SK-N-SH (cell line): ENCODE measurements around the gene ADCY9. TPM values are rescaled to one million over a fixed set of nuclear protein-coding genes. Genes with fewer than 3 reads are reported as not detected.

ENCODE experiments used
- CTCF ChIA-PET: fragments of 300-600, 350-600 bp; formaldehyde crosslinking; extraction: SDS; loops from one replicate; lab custom pipeline; 2021; lab: Yijun Ruan, JAX
- POLR2A ChIA-PET: fragments of 350-600 bp; sonication (Branson Sonifier 250); formaldehyde crosslinking; extraction: SDS; loops from one replicate; lab custom pipeline; 2020; ENCODE audit warnings: antibody characterized with exemption, inconsistent platforms; lab: Yijun Ruan, JAX
- DNase-seq: peaks from one replicate; pipeline ENCODE4 v3.0.0; 2012
- H2AFZ ChIP-seq: fragments of 200-600 bp; sonication (generic); 2 replicates; pipeline ENCODE4 v1.8.1; 2016; ENCODE audit warnings: antibody characterized with exemption, mild to moderate bottlenecking, low read depth
- H3F3A ChIP-seq: fragments of 200-600 bp; sonication (generic); replicated peaks from 2 replicates; pipeline ENCODE3; 2016; ENCODE audit warnings: antibody characterized with exemption, mild to moderate bottlenecking; ENCODE audit not compliant: insufficient read depth
- H3K27ac ChIP-seq, 2 experiments: fragments of 200-500 bp in 1 of 2; fragments of 200-600 bp in 1 of 2; sonication (Bioruptor generic) in 1 of 2; sonication (generic), shearing (Covaris generic) in 1 of 2; 2 replicates each; pipeline versions ENCODE4 v1.5.1 to v1.6.1; 2014 to 2016; ENCODE audit warnings: low read depth in 2 of 2, inconsistent platforms in 1 of 2, low read length in 1 of 2, mild to moderate bottlenecking in 1 of 2, mixed read lengths in 1 of 2
- H3K27me3 ChIP-seq: fragments of 200-600 bp; sonication (generic), shearing (Covaris generic); 2 replicates; pipeline ENCODE4 v1.6.1; 2016; ENCODE audit warnings: mixed run types; ENCODE audit not compliant: insufficient read depth
- H3K36me3 ChIP-seq, 2 experiments: fragments of 200-500 bp in 1 of 2; fragments of 200-600 bp in 1 of 2; sonication (Bioruptor generic) in 1 of 2; sonication (generic) in 1 of 2; replicated peaks in 1 of 2; 2 replicates each; pipeline versions ENCODE3 to v1.5.1; 2014 to 2016; ENCODE audit warnings: low read length in 1 of 2, mild to moderate bottlenecking in 1 of 2; ENCODE audit not compliant: insufficient read depth in 2 of 2, control insufficient read depth in 1 of 2
- H3K4me1 ChIP-seq, 2 experiments: fragments of 200-500 bp in 1 of 2; fragments of 200-600 bp in 1 of 2; sonication (Bioruptor generic) in 1 of 2; sonication (generic), shearing (Covaris generic) in 1 of 2; 2 replicates each; pipeline versions ENCODE4 v1.5.1 to v1.6.1; 2014 to 2016; ENCODE audit warnings: low read depth in 1 of 2, low read length in 1 of 2, mixed run types in 1 of 2; ENCODE audit not compliant: insufficient read depth in 2 of 2, control insufficient read depth in 1 of 2
- H3K4me2 ChIP-seq: fragments of 200-600 bp; sonication (generic), shearing (Covaris generic); 2 replicates; pipeline ENCODE4 v1.6.1; 2017; ENCODE audit warnings: mixed run types
- H3K4me3 ChIP-seq, 2 experiments: fragments of 200-500 bp in 1 of 2; fragments of 200-600 bp in 1 of 2; sonication (Bioruptor generic) in 1 of 2; sonication (generic), shearing (Covaris generic) in 1 of 2; 2 replicates each; pipeline versions ENCODE4 v1.5.1 to v1.8.1; 2014 to 2016; ENCODE audit warnings: low read depth in 2 of 2, inconsistent platforms in 1 of 2, low read length in 1 of 2, mild to moderate bottlenecking in 1 of 2, mixed read lengths in 1 of 2, moderate library complexity in 1 of 2
- H3K79me2 ChIP-seq: fragments of 200-600 bp; sonication (generic); 2 replicates; pipeline ENCODE4 v1.8.1; 2017; ENCODE audit warnings: mild to moderate bottlenecking; ENCODE audit not compliant: insufficient read depth
- H3K9ac ChIP-seq: fragments of 200-600 bp; sonication (generic); 2 replicates; pipeline ENCODE4 v1.6.1; 2017; ENCODE audit warnings: mixed run types
- H3K9me2 ChIP-seq: fragments of 200-600 bp; sonication (generic); 2 replicates; pipeline ENCODE4 v1.6.1; 2017; ENCODE audit warnings: mixed run types
- H3K9me3 ChIP-seq: fragments of 200-600 bp; sonication (generic); 2 replicates; pipeline ENCODE4 v1.6.1; 2017; ENCODE audit warnings: mixed run types, mild to moderate bottlenecking, moderate library complexity
- H4K20me1 ChIP-seq: fragments of 200-600 bp; sonication (generic); 2 replicates; pipeline ENCODE4 v1.6.1; 2017; ENCODE audit warnings: mild to moderate bottlenecking, mixed run types; ENCODE audit not compliant: insufficient read depth
- CHD2 ChIP-seq: fragments of 150-350 bp; IDR thresholded peaks from 2 replicates; pipeline ENCODE4 v1.6.1; 2018; ENCODE audit warnings: low read length; ENCODE audit not compliant: partially characterized antibody
- ELF1 ChIP-seq: IDR thresholded peaks from 2 replicates; pipeline ENCODE4 v1.4.0; 2012
- EZH2phosphoT487 ChIP-seq: fragments of 200-600 bp; sonication (generic); IDR thresholded peaks from 2 replicates; pipeline ENCODE4 v1.6.1; 2017; ENCODE audit warnings: low read depth, mixed run types, mild to moderate bottlenecking, antibody characterized with exemption, moderate library complexity, borderline replicate concordance
- FOXJ3 ChIP-seq: sonication (generic); formaldehyde crosslinking; IDR thresholded peaks from 2 replicates; pipeline ENCODE4 v1.5.1; 2020; ENCODE audit warnings: mild to moderate bottlenecking, missing genetic modification reagents
- GABPA ChIP-seq: IDR thresholded peaks from 2 replicates; pipeline ENCODE4 v1.4.0; 2012; ENCODE audit warnings: low read depth, mild to moderate bottlenecking
- JUND ChIP-seq: IDR thresholded peaks from 2 replicates; pipeline ENCODE4 v1.4.0; 2012
- MXI1 ChIP-seq: IDR thresholded peaks from 2 replicates; pipeline ENCODE4 v1.6.1; 2012; ENCODE audit warnings: mild to moderate bottlenecking, low read depth, low read length, improper control_type of control experiment
- NFIC ChIP-seq: IDR thresholded peaks from 2 replicates; pipeline ENCODE4 v1.4.0; 2012; ENCODE audit warnings: borderline replicate concordance
- NRF1 ChIP-seq: IDR thresholded peaks from 2 replicates; pipeline ENCODE4 v1.6.1; 2012; ENCODE audit warnings: low read depth, mild to moderate bottlenecking, low read length
- PBX3 ChIP-seq: IDR thresholded peaks from 2 replicates; pipeline ENCODE4; 2012
- POLR2AphosphoS5 ChIP-seq: IDR thresholded peaks from 2 replicates; pipeline ENCODE4 v1.6.1; 2012; ENCODE audit warnings: low read depth, low read length
- SMC3 ChIP-seq: IDR thresholded peaks from 2 replicates; pipeline ENCODE4 v1.6.1; 2012; ENCODE audit warnings: low read depth, low read length, improper control_type of control experiment
- TCF12 ChIP-seq: IDR thresholded peaks from 2 replicates; pipeline ENCODE4 v1.4.0; 2012
- TEAD4 ChIP-seq: IDR thresholded peaks from 2 replicates; pipeline ENCODE4 v1.4.0; 2012; ENCODE audit warnings: mild to moderate bottlenecking, borderline replicate concordance; ENCODE audit not compliant: insufficient read depth
- WGBS: methylation state at CpG from one replicate; pipeline ENCODE4 v1.1.6; 2017; ENCODE audit warnings: low lambda C conversion rate; 5-methylcytosine and 5-hydroxymethylcytosine counted together
- polyA plus RNA-seq, 3 experiments: library from polyadenylated mRNA; depleted of rRNA; stranded (reverse); fragments of >200 nt; gene quantifications; 2 replicates each; pipeline ENCODE4 v1.2.3, GENCODE V29; 2012
- TF ChIP-seq, protein P1 (sequence below): IDR thresholded peaks from 2 replicates; pipeline ENCODE4 v1.4.0; 2012; ENCODE audit warnings: low read depth, borderline replicate concordance
- TF ChIP-seq, protein P2 (sequence below): fragments of 200-600 bp; sonication (generic); IDR thresholded peaks from 2 replicates; pipeline ENCODE4 v1.6.1; 2017; ENCODE audit warnings: antibody characterized with exemption, mild to moderate bottlenecking, moderate library complexity
- TF ChIP-seq, protein P3 (sequence below): IDR thresholded peaks from 2 replicates; pipeline ENCODE4 v1.4.0; 2012; ENCODE audit warnings: low read depth, borderline replicate concordance

Gene ADCY9
- polyA plus RNA-seq, 1 of the 3 experiments (the other 2 are of a cell fraction): 5.2 TPM

DNA sequence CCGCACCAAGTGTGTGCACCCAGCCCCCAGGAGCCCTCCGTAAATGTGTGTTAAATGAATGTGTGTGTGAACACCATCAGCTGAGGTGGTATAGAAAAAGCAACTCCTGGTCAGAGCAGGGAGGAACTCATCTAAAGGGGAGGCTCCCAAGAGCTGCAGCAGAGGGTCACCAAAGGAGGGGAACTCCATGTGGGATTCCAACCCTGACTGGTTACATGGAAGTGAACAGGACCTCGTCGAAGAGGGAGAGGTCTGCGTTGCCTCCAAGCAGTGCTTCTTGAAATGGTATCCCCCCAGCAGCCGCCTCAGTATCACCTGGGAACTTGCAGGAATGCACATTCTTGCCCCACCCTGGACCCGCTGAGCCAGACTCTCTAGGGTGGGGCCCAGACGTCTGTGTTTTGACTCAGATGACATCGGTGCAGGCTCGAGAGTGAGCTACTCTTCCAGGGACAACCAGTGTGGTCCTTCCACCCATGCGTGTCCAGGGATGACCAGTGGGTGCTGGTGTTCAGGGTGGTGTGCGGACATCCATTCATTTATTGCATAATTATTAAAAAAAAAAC, 30.8 kb downstream of the ADCY9 start:
- no peak for DNase-seq
- no peak for TF ChIP-seq JUND
- no peak for TF ChIP-seq NRF1
- TF ChIP-seq NFIC: no peak
- ChIA-PET CTCF (no interaction called here), POLR2A (no interaction called here)
- Histone ChIP-seq H3K79me2 (no peaks in the 10 kb centered on the region), H3K27ac (no peak overlapping the region), H4K20me1 (no peaks in the 10 kb centered on the region), H3K9me2 (no peaks in the 10 kb centered on the region), H3K36me3 (no peaks in the 10 kb centered on the region), H3F3A (no peaks in the 10 kb centered on the region), H3K9me3 (no peaks in the 10 kb centered on the region), H3K4me1 (peaks cover 0 to 5% of the 10 kb centered on the region in 2 experiments; a peak in 1 of 4 replicates), H3K4me2 (no peak overlapping the region), H2AFZ (no peak overlapping the region), H3K9ac (no peak overlapping the region), H3K27me3 (no peaks in the 10 kb centered on the region), H3K4me3 (no peak overlapping the region)
- WGBS: 82% methylated on average over 6 of the region's 12 CpGs

DNA sequence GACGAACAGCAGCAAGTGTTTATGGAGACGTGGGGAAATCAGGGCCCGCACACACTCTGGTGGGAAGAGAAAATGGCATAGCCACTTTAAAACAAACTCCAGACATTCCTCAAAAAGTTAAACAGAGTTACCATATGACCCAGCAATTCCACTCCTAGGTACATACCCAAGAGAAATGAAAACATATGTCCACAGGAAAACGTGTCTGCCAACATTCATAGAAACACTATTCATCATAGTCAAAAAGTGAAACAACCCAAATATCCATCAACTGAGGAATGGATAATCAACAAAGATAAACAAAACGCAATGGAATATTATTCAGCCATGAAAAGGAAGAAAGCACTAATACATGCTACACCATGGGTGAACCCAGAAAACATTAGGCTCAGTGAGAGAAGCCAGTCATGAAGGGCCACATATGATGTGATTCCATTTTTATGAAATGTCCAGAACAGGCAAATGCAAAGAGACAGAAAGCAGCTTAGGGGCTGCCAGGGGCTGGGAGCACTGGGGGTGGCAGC, 32.8 kb downstream of the ADCY9 start:
- Histone ChIP-seq H3K9ac (no peak overlapping the region), H3K79me2 (no peaks in the 10 kb centered on the region), H4K20me1 (no peaks in the 10 kb centered on the region), H3K4me3 (no peak overlapping the region), H3K4me2 (no peak overlapping the region), H2AFZ (no peak overlapping the region), H3K9me2 (no peaks in the 10 kb centered on the region), H3K4me1 (peaks cover 0 to 5% of the 10 kb centered on the region in 2 experiments; a peak in 1 of 4 replicates), H3K27ac (no peak overlapping the region), H3K36me3 (no peaks in the 10 kb centered on the region), H3K9me3 (no peaks in the 10 kb centered on the region), H3F3A (no peaks in the 10 kb centered on the region), H3K27me3 (no peaks in the 10 kb centered on the region)
- 88% methylated on average over 5 of the region's 5 CpGs for WGBS
- POLR2A ChIA-PET: no interaction called here
- CTCF ChIA-PET: interaction anchor here (1.1 kb wide), 1 partner anchor 101 kb away, joined by 3 read pairs; no protein-coding TSS in a partner anchor
- TF ChIP-seq EZH2phosphoT487: no peak
- no peak for TF ChIP-seq SMC3
- no peak for TF ChIP-seq NFIC
- no peak for TF ChIP-seq TCF12
- no peak for TF ChIP-seq TEAD4
- TF ChIP-seq PBX3: no peak
- TF ChIP-seq, protein P1, sequence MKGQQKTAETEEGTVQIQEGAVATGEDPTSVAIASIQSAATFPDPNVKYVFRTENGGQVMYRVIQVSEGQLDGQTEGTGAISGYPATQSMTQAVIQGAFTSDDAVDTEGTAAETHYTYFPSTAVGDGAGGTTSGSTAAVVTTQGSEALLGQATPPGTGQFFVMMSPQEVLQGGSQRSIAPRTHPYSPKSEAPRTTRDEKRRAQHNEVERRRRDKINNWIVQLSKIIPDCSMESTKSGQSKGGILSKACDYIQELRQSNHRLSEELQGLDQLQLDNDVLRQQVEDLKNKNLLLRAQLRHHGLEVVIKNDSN: no peak
- no peak for TF ChIP-seq GABPA
- TF ChIP-seq POLR2AphosphoS5: no peak
- TF ChIP-seq, protein P2, sequence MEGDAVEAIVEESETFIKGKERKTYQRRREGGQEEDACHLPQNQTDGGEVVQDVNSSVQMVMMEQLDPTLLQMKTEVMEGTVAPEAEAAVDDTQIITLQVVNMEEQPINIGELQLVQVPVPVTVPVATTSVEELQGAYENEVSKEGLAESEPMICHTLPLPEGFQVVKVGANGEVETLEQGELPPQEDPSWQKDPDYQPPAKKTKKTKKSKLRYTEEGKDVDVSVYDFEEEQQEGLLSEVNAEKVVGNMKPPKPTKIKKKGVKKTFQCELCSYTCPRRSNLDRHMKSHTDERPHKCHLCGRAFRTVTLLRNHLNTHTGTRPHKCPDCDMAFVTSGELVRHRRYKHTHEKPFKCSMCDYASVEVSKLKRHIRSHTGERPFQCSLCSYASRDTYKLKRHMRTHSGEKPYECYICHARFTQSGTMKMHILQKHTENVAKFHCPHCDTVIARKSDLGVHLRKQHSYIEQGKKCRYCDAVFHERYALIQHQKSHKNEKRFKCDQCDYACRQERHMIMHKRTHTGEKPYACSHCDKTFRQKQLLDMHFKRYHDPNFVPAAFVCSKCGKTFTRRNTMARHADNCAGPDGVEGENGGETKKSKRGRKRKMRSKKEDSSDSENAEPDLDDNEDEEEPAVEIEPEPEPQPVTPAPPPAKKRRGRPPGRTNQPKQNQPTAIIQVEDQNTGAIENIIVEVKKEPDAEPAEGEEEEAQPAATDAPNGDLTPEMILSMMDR: no peak
- TF ChIP-seq, protein P3, sequence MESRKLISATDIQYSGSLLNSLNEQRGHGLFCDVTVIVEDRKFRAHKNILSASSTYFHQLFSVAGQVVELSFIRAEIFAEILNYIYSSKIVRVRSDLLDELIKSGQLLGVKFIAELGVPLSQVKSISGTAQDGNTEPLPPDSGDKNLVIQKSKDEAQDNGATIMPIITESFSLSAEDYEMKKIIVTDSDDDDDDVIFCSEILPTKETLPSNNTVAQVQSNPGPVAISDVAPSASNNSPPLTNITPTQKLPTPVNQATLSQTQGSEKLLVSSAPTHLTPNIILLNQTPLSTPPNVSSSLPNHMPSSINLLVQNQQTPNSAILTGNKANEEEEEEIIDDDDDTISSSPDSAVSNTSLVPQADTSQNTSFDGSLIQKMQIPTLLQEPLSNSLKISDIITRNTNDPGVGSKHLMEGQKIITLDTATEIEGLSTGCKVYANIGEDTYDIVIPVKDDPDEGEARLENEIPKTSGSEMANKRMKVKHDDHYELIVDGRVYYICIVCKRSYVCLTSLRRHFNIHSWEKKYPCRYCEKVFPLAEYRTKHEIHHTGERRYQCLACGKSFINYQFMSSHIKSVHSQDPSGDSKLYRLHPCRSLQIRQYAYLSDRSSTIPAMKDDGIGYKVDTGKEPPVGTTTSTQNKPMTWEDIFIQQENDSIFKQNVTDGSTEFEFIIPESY: no peak
- TF ChIP-seq FOXJ3 (CRISPR knock-in tag): no peak
- no peak for TF ChIP-seq ELF1
- no peak for TF ChIP-seq MXI1
- no peak for TF ChIP-seq CHD2
- no peak for DNase-seq
